MM.1S (cell line): ENCODE measurements around the gene FAAP100.

Experiments used
- DNase-seq: peaks from one replicate; pipeline ENCODE4 v3.0.0-alpha.2; 2015
- H2AFZ ChIP-seq: fragments of 300-600 bp; sonication (generic); 2 replicates; pipeline ENCODE4 v1.6.0; 2016; ENCODE audit warnings: antibody characterized with exemption, low read length
- H3F3A ChIP-seq: fragments of 300-600 bp; sonication (generic); 2 replicates; pipeline ENCODE4 v1.6.1; 2016; ENCODE audit warnings: mild to moderate bottlenecking, antibody characterized with exemption, low read length, moderate library complexity, mixed read lengths; ENCODE audit not compliant: insufficient read depth
- H3K27ac ChIP-seq: fragments of 300-600 bp; sonication (generic); 2 replicates; pipeline ENCODE4 v1.5.1; 2016; ENCODE audit warnings: mild to moderate bottlenecking, low read length
- H3K27me3 ChIP-seq: fragments of 300-600 bp; sonication (generic); replicated peaks from 2 replicates; pipeline ENCODE4 v1.6.0; 2016; ENCODE audit warnings: low read length; ENCODE audit not compliant: insufficient read depth
- H3K36me3 ChIP-seq: fragments of 300-600 bp; sonication (generic); replicated peaks from 2 replicates; pipeline ENCODE4 v1.6.1; 2016; ENCODE audit warnings: mild to moderate bottlenecking, low read length, mixed read lengths; ENCODE audit not compliant: insufficient read depth
- H3K4me1 ChIP-seq: fragments of 300-600 bp; sonication (generic); 2 replicates; pipeline ENCODE4 v1.6.1; 2016; ENCODE audit warnings: low read length, mixed read lengths
- H3K4me2 ChIP-seq: fragments of 300-600 bp; sonication (generic); 2 replicates; pipeline ENCODE4 v1.6.0; 2016; ENCODE audit warnings: low read depth, low read length
- H3K4me3 ChIP-seq: fragments of 300-600 bp; sonication (generic); 2 replicates; pipeline ENCODE4 v1.5.1; 2016; ENCODE audit warnings: low read length, mixed read lengths
- H3K79me2 ChIP-seq: fragments of 300-600 bp; sonication (generic); 2 replicates; pipeline ENCODE4 v1.6.1; 2016; ENCODE audit warnings: mixed run types, low read length, mixed read lengths
- H3K9ac ChIP-seq: fragments of 300-600 bp; sonication (generic); 2 replicates; pipeline ENCODE4 v1.6.1; 2016; ENCODE audit warnings: low read length, mixed read lengths
- H3K9me2 ChIP-seq: fragments of 300-600 bp; sonication (generic); replicated peaks from 2 replicates; pipeline ENCODE4 v1.6.1; 2016; ENCODE audit warnings: mild to moderate bottlenecking, low read length, mixed read lengths; ENCODE audit not compliant: insufficient read depth
- H3K9me3 ChIP-seq: fragments of 300-600 bp; sonication (generic); replicated peaks from 2 replicates; pipeline ENCODE4 v1.6.1; 2016; ENCODE audit warnings: mild to moderate bottlenecking, low read length, mixed read lengths; ENCODE audit not compliant: insufficient read depth
- H4K20me1 ChIP-seq: fragments of 300-600 bp; sonication (generic); 2 replicates; pipeline ENCODE4 v1.6.1; 2016; ENCODE audit warnings: mild to moderate bottlenecking, low read length, moderate library complexity, mixed read lengths; ENCODE audit not compliant: insufficient read depth
- CTCF ChIP-seq: fragments of 300-600 bp; sonication (generic); IDR thresholded peaks from 2 replicates; pipeline ENCODE4 v1.5.1; 2016; ENCODE audit warnings: antibody characterized with exemption, low read length, mixed read lengths
- EZH2 ChIP-seq: fragments of 300-600 bp; sonication (generic); optimal IDR thresholded peaks from 2 replicates; pipeline ENCODE3; 2017; ENCODE audit warnings: low read depth, mild to moderate bottlenecking, antibody characterized with exemption, low read length, mixed read lengths
- EZH2phosphoT487 ChIP-seq: fragments of 300-600 bp; sonication (generic); IDR thresholded peaks from 2 replicates; pipeline ENCODE4 v1.6.1; 2018; ENCODE audit warnings: antibody characterized with exemption, low read length

FAAP100 gene

GRCh38 chr17:81527591-81528383 lies 24.4 kb downstream of the FAAP100 start, which contains the start of gene FSCN2:
FSCN2 (plus strand) TSS chr17:81528377; CDS start chr17:81528532, 155 bp downstream.
- Histone ChIP-seq H3K27ac (no peak within 1 kb of the TSS), H3F3A (no peaks in the 10 kb centered on the region), H3K36me3 (no peaks in the 10 kb centered on the region), H3K79me2 (no peaks in the 10 kb centered on the region), H3K4me1 (no peaks in the 10 kb centered on the region), H4K20me1 (no peaks in the 10 kb centered on the region), H3K9ac (no peak within 1 kb of the TSS), H3K27me3 (peaks cover 21% of the 10 kb centered on the region), H3K9me2 (no peaks in the 10 kb centered on the region), H3K9me3 (no peaks in the 10 kb centered on the region), H2AFZ (no peak within 1 kb of the TSS), H3K4me2 (no peak within 1 kb of the TSS), H3K4me3 (no peak within 1 kb of the TSS)
- TF ChIP-seq EZH2 (no peak), EZH2phosphoT487 (no peak), CTCF (no peak)
- no peak for DNase-seq

DNA sequence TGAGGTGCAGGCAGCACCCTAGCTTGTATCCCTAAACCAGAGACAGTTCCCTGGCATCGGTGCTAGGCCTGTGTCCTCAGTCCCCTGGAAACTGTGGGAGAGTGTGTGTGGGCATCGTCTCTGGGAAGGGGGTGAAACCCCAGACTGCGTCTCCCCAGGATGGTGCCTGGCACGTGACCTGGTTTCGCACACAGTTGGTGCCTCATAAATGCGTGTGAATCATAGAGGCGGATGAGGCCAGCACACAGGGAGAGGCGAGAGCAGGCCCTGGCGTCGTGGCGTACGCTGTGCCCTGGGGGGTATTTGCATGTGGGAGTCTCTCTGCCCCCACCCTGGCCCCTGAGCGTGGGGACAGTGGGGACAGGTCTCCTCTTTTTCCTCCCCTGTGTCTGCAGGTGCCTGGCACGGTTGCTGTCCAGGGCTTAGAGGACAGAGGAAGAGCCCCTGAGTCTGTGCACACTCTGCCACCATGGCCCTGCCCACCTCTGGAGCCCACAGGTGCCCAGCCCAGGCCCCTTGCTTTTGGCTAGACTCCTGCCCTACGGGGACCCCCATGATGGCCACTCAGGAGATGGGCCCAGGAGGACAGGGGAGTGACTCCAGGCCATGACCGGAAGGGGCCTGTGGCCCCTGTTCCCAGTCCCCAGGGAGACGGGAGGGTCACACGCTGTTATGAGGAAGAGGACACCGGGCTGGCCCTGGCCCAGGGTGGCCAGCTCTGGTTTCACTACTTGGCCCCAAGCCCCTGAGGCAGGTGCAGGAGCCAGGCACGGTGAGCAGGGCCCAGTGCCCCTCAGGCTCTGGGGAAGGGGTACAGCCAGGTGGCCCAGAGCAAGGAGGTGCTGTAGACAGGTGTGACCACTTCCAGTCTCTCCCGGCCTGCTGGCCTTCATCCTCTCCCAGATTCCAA lies 25.2 kb downstream of the FAAP100 start:
- no peak overlapping the region for H3K9ac ChIP-seq
- no peaks in the 10 kb centered on the region for H4K20me1 ChIP-seq
- H3K4me3 ChIP-seq: no peak overlapping the region
- peaks cover 21% of the 10 kb centered on the region for H3K27me3 ChIP-seq
- H3K4me2 ChIP-seq: no peak overlapping the region
- no peaks in the 10 kb centered on the region for H3K4me1 ChIP-seq
- no peak for TF ChIP-seq EZH2phosphoT487
- no peak for TF ChIP-seq CTCF
- no peak for TF ChIP-seq EZH2
- DNase-seq: peak; percentile 2
- H3K79me2 ChIP-seq: no peaks in the 10 kb centered on the region
- H3K27ac ChIP-seq: no peak overlapping the region
- no peaks in the 10 kb centered on the region for H3K9me3 ChIP-seq
- no peaks in the 10 kb centered on the region for H3F3A ChIP-seq
- no peaks in the 10 kb centered on the region for H3K9me2 ChIP-seq
- no peak overlapping the region for H2AFZ ChIP-seq
- no peaks in the 10 kb centered on the region for H3K36me3 ChIP-seq

DNA sequence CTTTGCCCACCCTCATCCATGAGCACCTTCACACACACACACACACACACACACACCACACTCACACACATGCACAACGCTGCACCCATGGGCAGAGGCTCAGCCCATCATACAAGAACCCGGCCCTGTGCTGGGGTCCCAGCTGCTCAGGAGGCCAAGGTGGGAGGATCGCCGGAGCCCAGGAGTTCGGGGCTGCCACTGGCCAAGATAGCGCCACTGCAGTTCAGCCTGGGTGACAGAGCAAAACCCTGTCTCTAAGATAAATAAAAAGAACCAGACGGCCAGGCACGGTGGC lies 27.3 kb downstream of the FAAP100 start:
- H2AFZ ChIP-seq: no peak overlapping the region
- no peaks in the 10 kb centered on the region for H3K9me3 ChIP-seq
- H3K27me3 ChIP-seq: peaks cover 21% of the 10 kb centered on the region
- no peak overlapping the region for H3K4me2 ChIP-seq
- H3F3A ChIP-seq: 0 out of 2 replicates have a peak, but pooled peaks cover 8% of the 10 kb centered on the region
- H3K79me2 ChIP-seq: no peaks in the 10 kb centered on the region
- no peaks in the 10 kb centered on the region for H4K20me1 ChIP-seq
- TF ChIP-seq EZH2phosphoT487: no peak
- H3K9me2 ChIP-seq: no peaks in the 10 kb centered on the region
- no peak overlapping the region for H3K27ac ChIP-seq
- H3K4me3 ChIP-seq: no peak overlapping the region
- H3K4me1 ChIP-seq: no peaks in the 10 kb centered on the region
- H3K36me3 ChIP-seq: no peaks in the 10 kb centered on the region
- DNase-seq: no peak
- no peak overlapping the region for H3K9ac ChIP-seq
